HepG2 (cell line): ENCODE data around the gene CD7. TPM values are rescaled to one million over a fixed set of nuclear protein-coding genes. Genes with fewer than 3 reads are reported as not detected.
A peak's percentile ranks its signal among the peaks of the same experiment; 100 is the strongest.

Experiments
- HNRNPL ChIP-seq: fragments of 200-400 bp; formaldehyde crosslinking; IDR thresholded peaks from 2 replicates; pipeline ENCODE4 v1.6.1; 2017; ENCODE audit warnings: mild to moderate bottlenecking, low read depth, low read length
- JARID2 ChIP-seq: sonication (generic); formaldehyde crosslinking; IDR thresholded peaks from 2 replicates; pipeline ENCODE4 v1.8.1; 2023; ENCODE audit warnings: missing genetic modification reagents, inconsistent platforms; ENCODE audit not compliant: insufficient replicate concordance
- MBNL3 ChIP-seq: fragments of 250-450 bp; sonication (Bioruptor Pico); conservative IDR thresholded peaks from 2 replicates; pipeline ENCODE4 v1.8.0; 2022; ENCODE audit warnings: mild to moderate bottlenecking, inconsistent platforms
- PRPF4 ChIP-seq: fragments of 200-400 bp; formaldehyde crosslinking; IDR thresholded peaks from 2 replicates; pipeline ENCODE4 v1.6.1; 2016; ENCODE audit warnings: low read length, low read depth; ENCODE audit not compliant: poor library complexity, severe bottlenecking
- SPEN ChIP-seq: sonication (generic); formaldehyde crosslinking; IDR thresholded peaks from 2 replicates; pipeline ENCODE4 v1.5.1; 2020; ENCODE audit warnings: low read depth, mild to moderate bottlenecking, missing genetic modification reagents
- ZC3H13 ChIP-seq: sonication (generic); formaldehyde crosslinking; IDR thresholded peaks from 2 replicates; pipeline ENCODE4 v1.8.1; 2023; ENCODE audit warnings: mild to moderate bottlenecking, missing genetic modification reagents, moderate library complexity
- ZNF292 ChIP-seq: sonication (generic); formaldehyde crosslinking; IDR thresholded peaks from 2 replicates; pipeline ENCODE4 v1.8.1; 2022; ENCODE audit warnings: mild to moderate bottlenecking, low read depth, missing genetic modification reagents, borderline replicate concordance
- ZNF788 ChIP-seq: sonication (generic); formaldehyde crosslinking; IDR thresholded peaks from 2 replicates; pipeline ENCODE4 v1.5.0; 2020; ENCODE audit warnings: mild to moderate bottlenecking, missing genetic modification reagents, borderline replicate concordance
- polyA plus RNA-seq, 8 experiments: library from polyadenylated mRNA; depleted of rRNA in 3 of 8; stranded (reverse) in 7 of 8; unstranded in 1 of 8; fragments of >200 nt; fragmentation: Illumina TruSeq in 4 of 8; extraction: Trizol in 4 of 8; gene quantifications; 2 replicates each; pipeline versions ENCODE4 v1.2.1 to v1.2.3, GENCODE V29; 2011 to 2016; ENCODE audit warnings: low read depth in 4 of 8, missing spikeins in 1 of 8, mixed read lengths in 1 of 8; ENCODE audit not compliant: insufficient read depth in 1 of 8
- total RNA-seq, 5 experiments: library from RNA; depleted of rRNA; stranded (reverse); fragments of >200 nt; fragmentation: Illumina TruSeq; extraction: Trizol; gene quantifications; 2 replicates each; pipeline ENCODE4 v1.2.3, GENCODE V29; 2016; ENCODE audit warnings: low read depth in 1 of 5
- TF ChIP-seq, protein P1 (sequence below): sonication (generic); formaldehyde crosslinking; IDR thresholded peaks from 2 replicates; pipeline ENCODE4 v1.4.0; 2020; ENCODE audit warnings: mild to moderate bottlenecking, missing genetic modification reagents
- TF ChIP-seq, protein P2 (sequence below): sonication (generic); formaldehyde crosslinking; IDR thresholded peaks from 2 replicates; pipeline ENCODE4 v1.5.1; 2020; ENCODE audit warnings: mild to moderate bottlenecking, missing genetic modification reagents, borderline replicate concordance
- TF ChIP-seq, protein P3 (sequence below): sonication (generic); formaldehyde crosslinking; IDR thresholded peaks from 2 replicates; pipeline ENCODE4 v1.5.1; 2020; ENCODE audit warnings: missing genetic modification reagents, mild to moderate bottlenecking, borderline replicate concordance
- TF ChIP-seq, protein P4 (sequence below): sonication (generic); formaldehyde crosslinking; conservative IDR thresholded peaks from 2 replicates; pipeline ENCODE4 v1.8.0; 2022; ENCODE audit warnings: missing genetic modification reagents

Gene CD7
- total and polyA plus RNA-seq, 2 of the 13 experiments (the other 11 are each of a cell fraction or from before 2014, with no cell fraction given) = 67.6 to 76.4 TPM

DNA sequence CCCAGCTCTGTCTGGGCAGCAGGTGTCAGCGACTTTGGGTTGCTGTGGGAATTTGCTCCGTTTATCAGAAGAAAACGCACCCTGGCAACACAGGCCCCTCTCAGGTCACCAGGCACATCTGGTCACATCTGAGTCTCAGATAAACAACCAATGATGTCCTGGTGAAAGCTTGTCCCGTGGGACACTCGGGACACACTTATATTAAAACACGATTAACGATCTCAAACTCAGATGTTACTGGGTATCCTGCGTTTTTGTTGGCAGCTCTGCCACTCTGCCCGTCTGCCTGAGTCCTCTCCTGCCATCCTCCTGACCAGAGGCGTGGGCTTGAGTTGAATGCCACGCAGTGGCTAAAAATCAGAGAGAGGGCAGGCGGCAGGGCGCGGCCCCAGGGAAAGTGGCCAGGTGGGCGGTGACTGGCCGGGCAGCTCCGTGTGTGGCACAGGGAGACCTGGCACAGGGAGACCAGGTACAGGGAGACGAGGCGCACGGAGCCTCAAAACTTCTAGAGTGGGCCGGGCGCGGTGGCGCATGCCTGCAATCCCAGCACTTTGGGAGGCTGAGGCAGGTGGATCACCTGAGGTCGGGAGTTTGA, 14.0 kb upstream of the CD7 start (continued):
- TF ChIP-seq, protein P1, sequence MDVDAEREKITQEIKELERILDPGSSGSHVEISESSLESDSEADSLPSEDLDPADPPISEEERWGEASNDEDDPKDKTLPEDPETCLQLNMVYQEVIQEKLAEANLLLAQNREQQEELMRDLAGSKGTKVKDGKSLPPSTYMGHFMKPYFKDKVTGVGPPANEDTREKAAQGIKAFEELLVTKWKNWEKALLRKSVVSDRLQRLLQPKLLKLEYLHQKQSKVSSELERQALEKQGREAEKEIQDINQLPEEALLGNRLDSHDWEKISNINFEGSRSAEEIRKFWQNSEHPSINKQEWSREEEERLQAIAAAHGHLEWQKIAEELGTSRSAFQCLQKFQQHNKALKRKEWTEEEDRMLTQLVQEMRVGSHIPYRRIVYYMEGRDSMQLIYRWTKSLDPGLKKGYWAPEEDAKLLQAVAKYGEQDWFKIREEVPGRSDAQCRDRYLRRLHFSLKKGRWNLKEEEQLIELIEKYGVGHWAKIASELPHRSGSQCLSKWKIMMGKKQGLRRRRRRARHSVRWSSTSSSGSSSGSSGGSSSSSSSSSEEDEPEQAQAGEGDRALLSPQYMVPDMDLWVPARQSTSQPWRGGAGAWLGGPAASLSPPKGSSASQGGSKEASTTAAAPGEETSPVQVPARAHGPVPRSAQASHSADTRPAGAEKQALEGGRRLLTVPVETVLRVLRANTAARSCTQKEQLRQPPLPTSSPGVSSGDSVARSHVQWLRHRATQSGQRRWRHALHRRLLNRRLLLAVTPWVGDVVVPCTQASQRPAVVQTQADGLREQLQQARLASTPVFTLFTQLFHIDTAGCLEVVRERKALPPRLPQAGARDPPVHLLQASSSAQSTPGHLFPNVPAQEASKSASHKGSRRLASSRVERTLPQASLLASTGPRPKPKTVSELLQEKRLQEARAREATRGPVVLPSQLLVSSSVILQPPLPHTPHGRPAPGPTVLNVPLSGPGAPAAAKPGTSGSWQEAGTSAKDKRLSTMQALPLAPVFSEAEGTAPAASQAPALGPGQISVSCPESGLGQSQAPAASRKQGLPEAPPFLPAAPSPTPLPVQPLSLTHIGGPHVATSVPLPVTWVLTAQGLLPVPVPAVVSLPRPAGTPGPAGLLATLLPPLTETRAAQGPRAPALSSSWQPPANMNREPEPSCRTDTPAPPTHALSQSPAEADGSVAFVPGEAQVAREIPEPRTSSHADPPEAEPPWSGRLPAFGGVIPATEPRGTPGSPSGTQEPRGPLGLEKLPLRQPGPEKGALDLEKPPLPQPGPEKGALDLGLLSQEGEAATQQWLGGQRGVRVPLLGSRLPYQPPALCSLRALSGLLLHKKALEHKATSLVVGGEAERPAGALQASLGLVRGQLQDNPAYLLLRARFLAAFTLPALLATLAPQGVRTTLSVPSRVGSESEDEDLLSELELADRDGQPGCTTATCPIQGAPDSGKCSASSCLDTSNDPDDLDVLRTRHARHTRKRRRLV (CRISPR knock-in tag) = no peak
- TF ChIP-seq ZC3H13 (CRISPR knock-in tag) (0 out of 2 replicates have a peak, but pooled peaks have one; percentile 3), HNRNPL (peak; percentile 50; the same call in 1 of the 2 replicates), PRPF4 (peak; percentile 72), MBNL3 (CRISPR knock-in tag) (no peak), SPEN (CRISPR knock-in tag) (0 out of 2 replicates have a peak, but pooled peaks have one; percentile 3), ZNF788 (CRISPR knock-in tag) (no peak), JARID2 (CRISPR knock-in tag) (no peak), ZNF292 (CRISPR knock-in tag) (no peak)
- TF ChIP-seq, protein P2, sequence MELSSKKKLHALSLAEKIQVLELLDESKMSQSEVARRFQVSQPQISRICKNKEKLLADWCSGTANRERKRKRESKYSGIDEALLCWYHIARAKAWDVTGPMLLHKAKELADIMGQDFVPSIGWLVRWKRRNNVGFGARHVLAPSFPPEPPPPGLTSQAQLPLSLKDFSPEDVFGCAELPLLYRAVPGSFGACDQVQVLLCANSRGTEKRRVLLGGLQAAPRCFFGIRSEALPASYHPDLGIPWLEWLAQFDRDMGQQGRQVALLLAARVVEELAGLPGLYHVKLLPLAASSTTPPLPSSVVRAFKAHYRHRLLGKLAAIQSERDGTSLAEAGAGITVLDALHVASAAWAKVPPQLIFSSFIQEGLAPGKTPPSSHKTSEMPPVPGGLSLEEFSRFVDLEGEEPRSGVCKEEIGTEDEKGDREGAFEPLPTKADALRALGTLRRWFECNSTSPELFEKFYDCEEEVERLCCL (CRISPR knock-in tag) = no peak
- TF ChIP-seq, protein P3, sequence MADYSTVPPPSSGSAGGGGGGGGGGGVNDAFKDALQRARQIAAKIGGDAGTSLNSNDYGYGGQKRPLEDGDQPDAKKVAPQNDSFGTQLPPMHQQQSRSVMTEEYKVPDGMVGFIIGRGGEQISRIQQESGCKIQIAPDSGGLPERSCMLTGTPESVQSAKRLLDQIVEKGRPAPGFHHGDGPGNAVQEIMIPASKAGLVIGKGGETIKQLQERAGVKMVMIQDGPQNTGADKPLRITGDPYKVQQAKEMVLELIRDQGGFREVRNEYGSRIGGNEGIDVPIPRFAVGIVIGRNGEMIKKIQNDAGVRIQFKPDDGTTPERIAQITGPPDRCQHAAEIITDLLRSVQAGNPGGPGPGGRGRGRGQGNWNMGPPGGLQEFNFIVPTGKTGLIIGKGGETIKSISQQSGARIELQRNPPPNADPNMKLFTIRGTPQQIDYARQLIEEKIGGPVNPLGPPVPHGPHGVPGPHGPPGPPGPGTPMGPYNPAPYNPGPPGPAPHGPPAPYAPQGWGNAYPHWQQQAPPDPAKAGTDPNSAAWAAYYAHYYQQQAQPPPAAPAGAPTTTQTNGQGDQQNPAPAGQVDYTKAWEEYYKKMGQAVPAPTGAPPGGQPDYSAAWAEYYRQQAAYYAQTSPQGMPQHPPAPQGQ (CRISPR knock-in tag) = no peak
- TF ChIP-seq, protein P4, sequence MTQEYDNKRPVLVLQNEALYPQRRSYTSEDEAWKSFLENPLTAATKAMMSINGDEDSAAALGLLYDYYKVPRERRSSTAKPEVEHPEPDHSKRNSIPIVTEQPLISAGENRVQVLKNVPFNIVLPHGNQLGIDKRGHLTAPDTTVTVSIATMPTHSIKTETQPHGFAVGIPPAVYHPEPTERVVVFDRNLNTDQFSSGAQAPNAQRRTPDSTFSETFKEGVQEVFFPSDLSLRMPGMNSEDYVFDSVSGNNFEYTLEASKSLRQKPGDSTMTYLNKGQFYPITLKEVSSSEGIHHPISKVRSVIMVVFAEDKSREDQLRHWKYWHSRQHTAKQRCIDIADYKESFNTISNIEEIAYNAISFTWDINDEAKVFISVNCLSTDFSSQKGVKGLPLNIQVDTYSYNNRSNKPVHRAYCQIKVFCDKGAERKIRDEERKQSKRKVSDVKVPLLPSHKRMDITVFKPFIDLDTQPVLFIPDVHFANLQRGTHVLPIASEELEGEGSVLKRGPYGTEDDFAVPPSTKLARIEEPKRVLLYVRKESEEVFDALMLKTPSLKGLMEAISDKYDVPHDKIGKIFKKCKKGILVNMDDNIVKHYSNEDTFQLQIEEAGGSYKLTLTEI (CRISPR knock-in tag) = no peak
